ENCODE results near the gene TBC1D16. TPM values are rescaled to one million over a fixed set of nuclear protein-coding genes. Genes with fewer than 3 reads are reported as not detected.

Gene TBC1D16
- total and polyA plus RNA-seq, 10 of the 15 experiments (the other 5 are each of a cell fraction or from before 2014, with no cell fraction given), result 0.01 to 0.13 (median 0.06) TPM; not detected in 3

DNA sequence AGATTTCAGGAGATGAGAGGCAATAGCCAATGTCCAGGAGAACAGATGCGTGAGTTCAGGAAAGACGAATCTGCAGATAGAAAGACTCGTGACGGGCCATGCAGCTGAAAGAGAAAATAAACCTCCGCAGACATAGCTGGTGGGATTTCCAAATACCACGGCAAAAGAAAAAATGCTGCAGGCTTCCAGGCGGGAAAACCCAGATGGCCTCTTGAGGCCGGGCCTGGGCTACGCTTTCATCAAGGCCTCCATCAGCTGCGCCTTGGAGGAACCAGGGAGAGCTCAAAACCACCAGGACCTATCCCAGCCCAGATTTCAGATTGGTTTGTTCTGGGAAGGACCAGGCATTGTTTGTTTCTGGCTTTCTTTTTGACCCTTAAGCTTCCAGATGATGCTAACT, 17.4 kb upstream of the TBC1D16 start:
- H3K9me3 ChIP-seq (replicated peaks; ENCODE audit: control insufficient read depth, insufficient read depth, low read length), result no peaks in the 10 kb centered on the region
- in situ Hi-C loops (cut with MboI), result no loop called here
- H3K9ac ChIP-seq (ENCODE audit: control insufficient read depth, insufficient read depth, low read length), result no peak overlapping the region
- ChIA-PET CTCF (no interaction called here), SMC1A (ENCODE audit: uncharacterized antibody, unreplicated experiment) (no interaction called here), POLR2A (no interaction called here), RAD21 (ENCODE audit: unreplicated experiment) (no interaction called here)
- no peak overlapping the region for H3K4me2 ChIP-seq (ENCODE audit: control insufficient read depth, insufficient read depth)
- no peaks in the 10 kb centered on the region for H3K36me3 ChIP-seq (ENCODE audit: control insufficient read depth in 2 of 2, insufficient read depth in 2 of 2, low read length in 1 of 2)
- no peaks in the 10 kb centered on the region for H3K79me2 ChIP-seq (ENCODE audit: control insufficient read depth, insufficient read depth, low read length)
- H3K4me3 ChIP-seq, result no peak overlapping the region
- no peaks in the 10 kb centered on the region for H3K4me1 ChIP-seq (ENCODE audit: control insufficient read depth, insufficient read depth, low read length)
- no peaks in the 10 kb centered on the region for H4K20me1 ChIP-seq (ENCODE audit: control insufficient read depth, insufficient read depth)
- H3K27me3 ChIP-seq (replicated peaks in 1 of 2; ENCODE audit: control insufficient read depth in 2 of 2, insufficient read depth in 2 of 2, low read length in 1 of 2), result 0 out of 4 replicates have a peak, but pooled peaks cover 0 to 2% of the 10 kb centered on the region in 2 experiments
- no TSS peak for BruUV-seq (replicated peaks)
- FAIRE-seq (no peak), ATAC-seq (no peak), DNase-seq (ENCODE audit: low read depth, low spot score) (no peak)
- no peak overlapping the region for H2AFZ ChIP-seq (ENCODE audit: control insufficient read depth, low read depth, low read length)
- no peak overlapping the region for H3K27ac ChIP-seq (ENCODE audit: control insufficient read depth, insufficient read depth)
- intact Hi-C loops (cut with micrococcal nuclease; ENCODE audit: unreplicated experiment), result no loop called here
- WGBS (ENCODE audit: insufficient coverage, insufficient replicate concordance, low lambda C conversion rate, missing lambda C conversion rate), result 71% methylated on average over 10 of the region's 10 CpGs
- TF ChIP-seq NR2C2 (IDR thresholded peaks at IDR 0.05; ENCODE audit: borderline replicate concordance, control insufficient read depth, insufficient read length, low read depth) (no peak), BMI1 (IDR thresholded peaks at IDR 0.05; ENCODE audit: borderline replicate concordance) (no peak), CEBPZ (IDR thresholded peaks at IDR 0.05; ENCODE audit: low read depth, low read length) (no peak), MEF2A (IDR thresholded peaks at IDR 0.05; ENCODE audit: insufficient read depth, low read depth, low read length) (no peak), ZZZ3 (IDR thresholded peaks at IDR 0.05; ENCODE audit: control insufficient read depth, insufficient read length, low read depth) (no peak), CHD2 (IDR thresholded peaks at IDR 0.05; ENCODE audit: borderline replicate concordance, low read depth, low read length) (no peak), RAD51 (IDR thresholded peaks at IDR 0.05) (no peak), PAX8 (IDR thresholded peaks at IDR 0.05) (no peak), FOS (IDR thresholded peaks at IDR 0.05; ENCODE audit: borderline replicate concordance, extremely low read depth, insufficient read length) (no peak), E2F8 (IDR thresholded peaks at IDR 0.05; ENCODE audit: low read depth, partially characterized antibody) (no peak), ETV6 (conservative IDR thresholded peaks at IDR 0.05 in 1 of 2, IDR thresholded peaks at IDR 0.05 in 1 of 2; ENCODE audit: borderline replicate concordance in 1 of 2, low read depth in 1 of 2) (no peak), ZNF384 (IDR thresholded peaks at IDR 0.05; ENCODE audit: borderline replicate concordance, low read depth, low read length) (no peak), POLR2AphosphoS2 (IDR thresholded peaks at IDR 0.05; ENCODE audit: low read depth, low read length) (no peak), POLR2A (IDR thresholded peaks at IDR 0.05; ENCODE audit: low read depth, low read length) (no peak), CREM (IDR thresholded peaks at IDR 0.05; ENCODE audit: low read depth) (no peak), ZNF24 (IDR thresholded peaks at IDR 0.05) (no peak), EED (IDR thresholded peaks at IDR 0.05; ENCODE audit: low read depth) (no peak), RB1 (IDR thresholded peaks at IDR 0.05; ENCODE audit: borderline replicate concordance) (no peak)
- TF ChIP-seq, protein P1, sequence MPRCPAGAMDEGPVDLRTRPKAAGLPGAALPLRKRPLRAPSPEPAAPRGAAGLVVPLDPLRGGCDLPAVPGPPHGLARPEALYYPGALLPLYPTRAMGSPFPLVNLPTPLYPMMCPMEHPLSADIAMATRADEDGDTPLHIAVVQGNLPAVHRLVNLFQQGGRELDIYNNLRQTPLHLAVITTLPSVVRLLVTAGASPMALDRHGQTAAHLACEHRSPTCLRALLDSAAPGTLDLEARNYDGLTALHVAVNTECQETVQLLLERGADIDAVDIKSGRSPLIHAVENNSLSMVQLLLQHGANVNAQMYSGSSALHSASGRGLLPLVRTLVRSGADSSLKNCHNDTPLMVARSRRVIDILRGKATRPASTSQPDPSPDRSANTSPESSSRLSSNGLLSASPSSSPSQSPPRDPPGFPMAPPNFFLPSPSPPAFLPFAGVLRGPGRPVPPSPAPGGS (IDR thresholded peaks at IDR 0.05; ENCODE audit: borderline replicate concordance, insufficient read depth, low read depth, low read length, poor library complexity, severe bottlenecking), result no peak

Data from GM12878 (cell line).